IMR-90 (cell line): ENCODE data around the gene PITPNM1. TPM values are rescaled to one million over a fixed set of nuclear protein-coding genes. Genes with fewer than 3 reads are reported as not detected.

Experiments
- ATAC-seq: fragments of 200-7000 bp; cut with Tn5 transposase; 2 replicates; pipeline ENCODE4 v1.9.1; 2020; ENCODE audit warnings: low read depth, mild to moderate bottlenecking, moderate library complexity
- BruUV-seq: library from RNA; stranded (reverse); fragments of 400-500 nt; replicated peaks from 2 replicates; lab custom pipeline; 2021; lab: Mats Ljungman, UMichigan
- CTCF ChIA-PET: fragments of 300-600 bp; formaldehyde crosslinking; extraction: SDS; loops from one replicate; lab custom pipeline; 2021; ENCODE audit warnings: antibody characterized with exemption; lab: Yijun Ruan, JAX
- POLR2A ChIA-PET: fragments of 300-600 bp; sonication (Branson Sonifier 250); formaldehyde crosslinking; loops from one replicate; lab custom pipeline; 2022; ENCODE audit warnings: antibody characterized with exemption; ENCODE audit not compliant: unreplicated experiment; lab: Charles Lee
- DNase-seq: peaks from one replicate; pipeline ENCODE4 v3.0.0; 2013
- H2AFZ ChIP-seq: replicated peaks from 2 replicates; pipeline ENCODE3; 2013; ENCODE audit warnings: low read length, mild to moderate bottlenecking; ENCODE audit not compliant: poor library complexity
- H2AK5ac ChIP-seq: 2 replicates; pipeline ENCODE4 v1.6.1; 2013; ENCODE audit warnings: low read depth, low read length, inconsistent platforms
- H2AK9ac ChIP-seq: replicated peaks from 2 replicates; pipeline ENCODE3; 2013; ENCODE audit warnings: mild to moderate bottlenecking, low read depth, low read length, moderate library complexity; ENCODE audit not compliant: poor library complexity
- H2BK120ac ChIP-seq: 2 replicates; pipeline ENCODE4 v1.6.1; 2013; ENCODE audit warnings: low read depth, low read length, inconsistent platforms
- H2BK15ac ChIP-seq: 3 replicates; pipeline ENCODE4 v1.6.1; 2013; ENCODE audit warnings: low read depth, low read length, inconsistent platforms
- H2BK20ac ChIP-seq: 2 replicates; pipeline ENCODE4 v1.6.1; 2013; ENCODE audit warnings: low read depth, mild to moderate bottlenecking, inconsistent platforms, low read length, moderate library complexity
- H2BK5ac ChIP-seq: 2 replicates; pipeline ENCODE4 v1.6.1; 2013; ENCODE audit warnings: mild to moderate bottlenecking, low read depth, low read length, inconsistent platforms; ENCODE audit not compliant: poor library complexity, severe bottlenecking
- H3K14ac ChIP-seq: replicated peaks from 2 replicates; pipeline ENCODE4 v1.6.1; 2013; ENCODE audit warnings: low read depth, low read length, inconsistent platforms
- H3K18ac ChIP-seq: 2 replicates; pipeline ENCODE4 v1.6.1; 2013; ENCODE audit warnings: low read depth, low read length, control low read depth
- H3K23ac ChIP-seq: 2 replicates; pipeline ENCODE4 v1.6.1; 2013; ENCODE audit warnings: low read depth, low read length, inconsistent platforms
- H3K27ac ChIP-seq: 2 replicates; pipeline ENCODE4 v1.5.1; 2013; ENCODE audit warnings: mild to moderate bottlenecking, control low read depth, low read length; ENCODE audit not compliant: insufficient read depth
- H3K27me3 ChIP-seq: 2 replicates; pipeline ENCODE4 v1.6.1; 2013; ENCODE audit warnings: low read length; ENCODE audit not compliant: control insufficient read depth, insufficient read depth
- H3K36me3 ChIP-seq: 2 replicates; pipeline ENCODE4 v1.6.1; 2013; ENCODE audit warnings: low read length, mixed read lengths; ENCODE audit not compliant: control insufficient read depth, insufficient read depth
- H3K4ac ChIP-seq: 2 replicates; pipeline ENCODE4 v1.6.1; 2013; ENCODE audit warnings: low read depth, low read length, inconsistent platforms
- H3K4me1 ChIP-seq: 2 replicates; pipeline ENCODE4 v1.6.1; 2013; ENCODE audit warnings: low read length, mixed read lengths; ENCODE audit not compliant: control insufficient read depth, insufficient read depth
- H3K4me2 ChIP-seq: 2 replicates; pipeline ENCODE4 v1.6.1; 2013; ENCODE audit warnings: low read depth, mild to moderate bottlenecking, control low read depth, low read length, moderate library complexity
- H3K4me3 ChIP-seq: 2 replicates; pipeline ENCODE4 v1.5.1; 2013; ENCODE audit warnings: low read depth, mild to moderate bottlenecking, control low read depth, low read length, moderate library complexity; ENCODE audit not compliant: insufficient read depth
- H3K56ac ChIP-seq: 2 replicates; pipeline ENCODE4 v1.6.1; 2013; ENCODE audit warnings: low read length, inconsistent platforms; ENCODE audit not compliant: insufficient read depth; ENCODE audit errors: extremely low read depth
- H3K79me1 ChIP-seq, 2 experiments: 2 replicates each; pipeline ENCODE4 v1.6.1; 2013; ENCODE audit warnings: low read length in 2 of 2, inconsistent platforms in 1 of 2, low read depth in 1 of 2
- H3K9ac ChIP-seq: 2 replicates; pipeline ENCODE4 v1.6.1; 2013; ENCODE audit warnings: low read depth, low read length, control low read depth
- H3K9me1 ChIP-seq: 2 replicates; pipeline ENCODE4 v1.6.1; 2013; ENCODE audit warnings: low read length, inconsistent platforms; ENCODE audit not compliant: insufficient read depth
- H3K9me3 ChIP-seq: 2 replicates; pipeline ENCODE4 v1.6.1; 2013; ENCODE audit warnings: low read length; ENCODE audit not compliant: control insufficient read depth, insufficient read depth
- H4K20me1 ChIP-seq: 2 replicates; pipeline ENCODE4 v1.6.1; 2013; ENCODE audit warnings: low read length, inconsistent platforms; ENCODE audit not compliant: insufficient read depth
- H4K5ac ChIP-seq: 2 replicates; pipeline ENCODE4 v1.6.1; 2013; ENCODE audit warnings: mild to moderate bottlenecking, low read depth, low read length, control low read depth
- H4K8ac ChIP-seq, 2 experiments: 2 replicates each; pipeline ENCODE4 v1.6.1; 2013; ENCODE audit warnings: low read depth in 2 of 2, low read length in 2 of 2, control low read depth in 1 of 2, inconsistent platforms in 1 of 2
- H4K91ac ChIP-seq: 2 replicates; pipeline ENCODE4 v1.6.1; 2013; ENCODE audit warnings: low read depth, low read length, inconsistent platforms; ENCODE audit not compliant: insufficient read depth
- CHD1 ChIP-seq: IDR thresholded peaks from 2 replicates; pipeline ENCODE4 v1.6.1; 2012; ENCODE audit warnings: low read depth, low read length, improper control_type of control experiment
- CTCF ChIP-seq: conservative IDR thresholded peaks from 2 replicates; pipeline ENCODE4 v1.5.1; 2012; ENCODE audit warnings: mild to moderate bottlenecking, low read depth, low read length, improper control_type of control experiment
- POLR2A ChIP-seq: IDR thresholded peaks from 2 replicates; pipeline ENCODE4 v1.6.1; 2012; ENCODE audit warnings: mild to moderate bottlenecking, low read depth, low read length
- WGBS, 2 experiments: methylation state at CpG; one replicate each; pipeline versions ENCODE4 v1.1.5 to v1.1.7; 2013; ENCODE audit warnings: missing lambda C conversion rate in 2 of 2; ENCODE audit not compliant: insufficient read length in 1 of 2; ENCODE audit errors: extremely low coverage in 2 of 2; 5-methylcytosine and 5-hydroxymethylcytosine counted together
- dilution Hi-C: fragments of 300-500 bp; cut with HindIII; formaldehyde crosslinking; loops from one replicate; pipeline ENCODE4 v1.14.3; 2018; ENCODE audit warnings: low sequenced_read_pairs; ENCODE audit not compliant: unreplicated experiment
- in situ Hi-C: fragments of 300-500 bp; cut with MboI; formaldehyde crosslinking; loops from 3 replicates; pipeline ENCODE4 v1.14.3; 2019; ENCODE audit warnings: low sequenced_read_pairs, inconsistent platforms, mixed read lengths
- intact Hi-C: fragments of 100-400 bp; cut with micrococcal nuclease; formaldehyde crosslinking; loops from 2 replicates; pipeline ENCODE4 v1.10.0; 2022
- microRNA-seq, 2 experiments: library from miRNA; stranded (forward) in 1 of 2; unstranded in 1 of 2; fragments of 10-50 nt in 1 of 2; fragments of <30 nt in 1 of 2; gene quantifications in 1 of 2; microRNA quantifications in 1 of 2; one replicate each; pipeline versions ENCODE3 to v1.1.0; 2013 to 2020; ENCODE audit not compliant: insufficient read depth in 1 of 2, insufficient read length in 1 of 2, unreplicated experiment in 1 of 2
- polyA plus RNA-seq, 3 experiments: library from polyadenylated mRNA; depleted of rRNA; stranded (reverse); fragments of >200 nt; gene quantifications; 2 replicates each; pipeline ENCODE4 v1.2.3, GENCODE V29; 2012; ENCODE audit warnings: low replicate concordance in 1 of 3
- small RNA-seq, 5 experiments: library from RNA; depleted of rRNA; stranded (forward); fragments of <200 nt; gene quantifications; one replicate each; pipeline ENCODE3, GENCODE V24; 2012
- total RNA-seq: library from RNA; depleted of rRNA; stranded (reverse); fragments of >200 nt; gene quantifications from 2 replicates; pipeline ENCODE4 v1.2.3, GENCODE V29; 2012; rRNA removed

The PITPNM1 gene
- total and polyA plus RNA-seq, 2 of the 4 experiments (the other 2 are of a cell fraction) = 5.0 to 15.4 TPM

- in situ Hi-C loops = no loop called here
- H2BK15ac ChIP-seq = no peak overlapping the region; the same call in 2 of the 3 replicates
- CTCF ChIA-PET = no interaction called here
- peak overlapping the region; percentile 97 for H3K9ac ChIP-seq
- H3K4me1 ChIP-seq = peaks cover 3% of the 10 kb centered on the region; the same call in 1 of the 2 replicates
- H4K8ac ChIP-seq = peak overlapping the region; percentile 55 to 93; a peak in 2 of 4 replicates
- peak overlapping the region; percentile 90 for H3K4me2 ChIP-seq
- dilution Hi-C loops = no loop called here
- no peaks in the 10 kb centered on the region for H3K9me3 ChIP-seq
- DNase-seq (no peak), ATAC-seq (peak; percentile 27)
- peak overlapping the region; percentile 86 for H2AK5ac ChIP-seq
- peak overlapping the region; percentile 83 for H3K4ac ChIP-seq
- H2BK5ac ChIP-seq = peak overlapping the region; percentile 65
- no peak overlapping the region; the same call in 1 of the 2 replicates for H3K18ac ChIP-seq
- peak overlapping the region; percentile 100 for H2AK9ac ChIP-seq
- H3K56ac ChIP-seq = peak overlapping the region; percentile 59
- H2AFZ ChIP-seq = peak overlapping the region; percentile 89
- peak overlapping the region; percentile 97 for H3K14ac ChIP-seq
- H3K27ac ChIP-seq = peak overlapping the region; percentile 89
- H2BK120ac ChIP-seq = 0 out of 2 replicates have a peak overlapping the region, but pooled peaks have one; percentile 19
- BruUV-seq = no TSS peak
- POLR2A ChIA-PET = interaction anchor here (0.6 kb wide), 1 partner anchor 26 kb away, joined by 6 read pairs; no protein-coding TSS in a partner anchor
- H3K4me3 ChIP-seq = peak overlapping the region; percentile 97
- peak overlapping the region; percentile 91 for H3K23ac ChIP-seq
- H3K36me3 ChIP-seq = peaks cover 35% of the 10 kb centered on the region; the same call in 1 of the 2 replicates
- H4K91ac ChIP-seq = peak overlapping the region; percentile 89
- no peak overlapping the region for H2BK20ac ChIP-seq
- peaks cover 8 to 26% of the 10 kb centered on the region in 2 experiments for H3K79me1 ChIP-seq
- peaks cover 8% of the 10 kb centered on the region for H4K20me1 ChIP-seq
- no peak for TF ChIP-seq CTCF
- no peak for TF ChIP-seq POLR2A
- no peak for TF ChIP-seq CHD1
- intact Hi-C loops = loop anchor here (1.0 kb wide), 2 partner anchors 26 to 64 kb away; no protein-coding TSS in a partner anchor
- H3K27me3 ChIP-seq = no peaks in the 10 kb centered on the region
- WGBS, 2 experiments = 50% methylated on average over 8 of the region's 45 CpGs; no CpG with 5 or more reads in 1 of the 2 experiments
- peaks cover 8% of the 10 kb centered on the region; the same call in 1 of the 2 replicates for H3K9me1 ChIP-seq
- peak overlapping the region; percentile 69 for H4K5ac ChIP-seq
Observed at GRCh38 chr11:67442504-67443404, 62.4 kb downstream of the PITPNM1 start.

Small RNAs within 50 kb of the gene (microRNA-seq; reads per million reads assigned to microRNA genes)
- 0 reads per million in 2 experiments for gene MIR6752

Small RNAs within 50 kb of the gene (small RNA-seq; reads per million reads assigned to genes)
- 0 reads per million in 5 experiments for gene MIR6752

Other genes starting within 250 kb of the PITPNM1 start
- 23.9 and 26.7 TPM in 2 replicates for gene GRK2, start 238.9 kb downstream of the PITPNM1 start, total RNA-seq
- 41.8 and 45.8 TPM in 2 replicates for gene GRK2, start 238.9 kb downstream of the PITPNM1 start, polyA plus RNA-seq (2012; rRNA removed)
- gene ANKRD13D, start 216.1 kb downstream of the PITPNM1 start, total RNA-seq = 7.3 and 8.1 TPM in 2 replicates
- gene ANKRD13D, start 216.1 kb downstream of the PITPNM1 start, polyA plus RNA-seq (2012; rRNA removed) = 38.4 and 44.0 TPM in 2 replicates
- 7.3 and 7.8 TPM in 2 replicates for gene SSH3, start 201.8 kb downstream of the PITPNM1 start, total RNA-seq
- 26.7 and 29.2 TPM in 2 replicates for gene SSH3, start 201.8 kb downstream of the PITPNM1 start, polyA plus RNA-seq (2012; rRNA removed)
- gene POLD4, start 151.8 kb downstream of the PITPNM1 start, total RNA-seq = 40.8 and 46.4 TPM in 2 replicates
- 133 and 152 TPM in 2 replicates for gene POLD4, start 151.8 kb downstream of the PITPNM1 start, polyA plus RNA-seq (2012; rRNA removed)
- gene CLCF1, start 131.8 kb downstream of the PITPNM1 start, total RNA-seq = 5.0 and 5.6 TPM in 2 replicates
- 27.8 and 34.4 TPM in 2 replicates for gene CLCF1, start 131.8 kb downstream of the PITPNM1 start, polyA plus RNA-seq (2012; rRNA removed)
- 1.9 and 2.0 TPM in 2 replicates for gene RAD9A, start 113.4 kb downstream of the PITPNM1 start, total RNA-seq
- gene RAD9A, start 113.4 kb downstream of the PITPNM1 start, polyA plus RNA-seq (2012; rRNA removed) = 10.3 and 12.6 TPM in 2 replicates
- 294 and 313 TPM in 2 replicates for gene PPP1CA, start 103.5 kb downstream of the PITPNM1 start, total RNA-seq
- 228 and 260 TPM in 2 replicates for gene PPP1CA, start 103.5 kb downstream of the PITPNM1 start, polyA plus RNA-seq (2012; rRNA removed)
- gene TBC1D10C, start 101.3 kb downstream of the PITPNM1 start, total RNA-seq = under 0.01 and 0.18 TPM in 2 replicates
- gene TBC1D10C, start 101.3 kb downstream of the PITPNM1 start, polyA plus RNA-seq (2012; rRNA removed) = 0.07 and 0.11 TPM in 2 replicates
- gene CARNS1, start 89.7 kb downstream of the PITPNM1 start, total RNA-seq = under 0.01 TPM in 2 replicates
- 0.23 and 0.32 TPM in 2 replicates for gene CARNS1, start 89.7 kb downstream of the PITPNM1 start, polyA plus RNA-seq (2012; rRNA removed)
- 47.8 and 58.4 TPM in 2 replicates for gene RPS6KB2, start 76.9 kb downstream of the PITPNM1 start, total RNA-seq
- gene RPS6KB2, start 76.9 kb downstream of the PITPNM1 start, polyA plus RNA-seq (2012; rRNA removed) = 50.7 and 55.3 TPM in 2 replicates
- gene PTPRCAP, start 67.7 kb downstream of the PITPNM1 start, total RNA-seq = not detected in 2 replicates
- 0.14 and 0.24 TPM in 2 replicates for gene PTPRCAP, start 67.7 kb downstream of the PITPNM1 start, polyA plus RNA-seq (2012; rRNA removed)
- gene CORO1B, start 61.9 kb downstream of the PITPNM1 start, total RNA-seq = 76.4 and 79.4 TPM in 2 replicates
- gene CORO1B, start 61.9 kb downstream of the PITPNM1 start, polyA plus RNA-seq (2012; rRNA removed) = 138 and 151 TPM in 2 replicates
- gene GPR152, start 52.6 kb downstream of the PITPNM1 start, total RNA-seq = not detected in 2 replicates
- not detected in 2 replicates for gene GPR152, start 52.6 kb downstream of the PITPNM1 start, polyA plus RNA-seq (2012; rRNA removed)
- gene CABP4, start 50.0 kb downstream of the PITPNM1 start, total RNA-seq = not detected in 2 replicates
- gene CABP4, start 50.0 kb downstream of the PITPNM1 start, polyA plus RNA-seq (2012; rRNA removed) = not detected in 2 replicates
- 12.5 and 18.9 TPM in 2 replicates for gene TMEM134, start 36.1 kb downstream of the PITPNM1 start, total RNA-seq
- gene TMEM134, start 36.1 kb downstream of the PITPNM1 start, polyA plus RNA-seq (2012; rRNA removed) = 55.0 and 64.4 TPM in 2 replicates
- gene AIP, start 22.3 kb downstream of the PITPNM1 start, total RNA-seq = 91.4 and 95.5 TPM in 2 replicates
- gene AIP, start 22.3 kb downstream of the PITPNM1 start, polyA plus RNA-seq (2012; rRNA removed) = 122 and 130 TPM in 2 replicates
- 8.1 and 9.2 TPM in 2 replicates for gene CDK2AP2, start 2.8 kb upstream of the PITPNM1 start, total RNA-seq
- gene CDK2AP2, start 2.8 kb upstream of the PITPNM1 start, polyA plus RNA-seq (2012; rRNA removed) = 44.7 and 49.8 TPM in 2 replicates
- gene CABP2, start 18.1 kb upstream of the PITPNM1 start, total RNA-seq = not detected in 2 replicates
- not detected in 2 replicates for gene CABP2, start 18.1 kb upstream of the PITPNM1 start, polyA plus RNA-seq (2012; rRNA removed)
- gene GSTP1, start 78.4 kb upstream of the PITPNM1 start, total RNA-seq = 947 and 1,000 TPM in 2 replicates
- gene GSTP1, start 78.4 kb upstream of the PITPNM1 start, polyA plus RNA-seq (2012; rRNA removed) = 1,539 and 1,653 TPM in 2 replicates
- gene NDUFV1, start 101.6 kb upstream of the PITPNM1 start, total RNA-seq = 119 and 120 TPM in 2 replicates
- gene NDUFV1, start 101.6 kb upstream of the PITPNM1 start, polyA plus RNA-seq (2012; rRNA removed) = 133 and 148 TPM in 2 replicates
- gene NUDT8, start 124.6 kb upstream of the PITPNM1 start, total RNA-seq = 0.83 and 1.4 TPM in 2 replicates
- gene NUDT8, start 124.6 kb upstream of the PITPNM1 start, polyA plus RNA-seq (2012; rRNA removed) = 2.5 and 3.2 TPM in 2 replicates
- gene TBX10, start 134.4 kb upstream of the PITPNM1 start, total RNA-seq = not detected in 2 replicates
- not detected in 2 replicates for gene TBX10, start 134.4 kb upstream of the PITPNM1 start, polyA plus RNA-seq (2012; rRNA removed)
- gene ACY3, start 145.4 kb upstream of the PITPNM1 start, total RNA-seq = not detected in 2 replicates
- not detected in 2 replicates for gene ACY3, start 145.4 kb upstream of the PITPNM1 start, polyA plus RNA-seq (2012; rRNA removed)
- gene ALDH3B2, start 169.3 kb upstream of the PITPNM1 start, total RNA-seq = not detected in 2 replicates
- gene ALDH3B2, start 169.3 kb upstream of the PITPNM1 start, polyA plus RNA-seq (2012; rRNA removed) = not detected in 2 replicates